Neural cell (in vitro differentiated cells): ENCODE data around the gene DENND1A. TPM values are rescaled to one million over a fixed set of nuclear protein-coding genes. Genes with fewer than 3 reads are reported as not detected.

Source experiments
- H2AFZ ChIP-seq: fragments of 200-600, 300-800 bp; sonication (generic), shearing (Covaris generic); 2 replicates; pipeline ENCODE4 v1.6.0; 2014; ENCODE audit warnings: low read depth, mild to moderate bottlenecking, antibody characterized with exemption, low read length, moderate library complexity
- H3F3A ChIP-seq: fragments of 200-600 bp; shearing (Covaris generic); 2 replicates; pipeline ENCODE4 v1.6.1; 2016; ENCODE audit warnings: mild to moderate bottlenecking, moderate library complexity, mixed read lengths, antibody characterized with exemption, low read length; ENCODE audit not compliant: insufficient read depth, poor library complexity, severe bottlenecking
- H3K27ac ChIP-seq: fragments of 200-600, 300-800 bp; sonication (generic), shearing (Covaris generic); 2 replicates; pipeline ENCODE4 v1.5.1; 2014; ENCODE audit warnings: mild to moderate bottlenecking, low read length, moderate library complexity
- H3K27me3 ChIP-seq: fragments of 300-800, 200-600 bp; sonication (generic), shearing (Covaris generic); 2 replicates; pipeline ENCODE4 v1.6.0; 2014; ENCODE audit warnings: mild to moderate bottlenecking, low read depth, low read length, moderate library complexity; ENCODE audit not compliant: insufficient read depth
- H3K36me3 ChIP-seq: fragments of 300-800, 200-600 bp; sonication (generic), shearing (Covaris generic); 2 replicates; pipeline ENCODE4 v1.5.1; 2014; ENCODE audit warnings: mild to moderate bottlenecking, antibody characterized with exemption, low read length, moderate library complexity; ENCODE audit not compliant: insufficient read depth
- H3K4me2 ChIP-seq: fragments of 300-800, 200-600 bp; sonication (generic), shearing (Covaris generic); 2 replicates; pipeline ENCODE4 v1.6.0; 2014; ENCODE audit warnings: mild to moderate bottlenecking, low read length
- H3K4me3 ChIP-seq: fragments of 300-800, 200-600 bp; sonication (generic), shearing (Covaris generic); 2 replicates; pipeline ENCODE4 v1.5.1; 2014; ENCODE audit warnings: mild to moderate bottlenecking, low read length, moderate library complexity
- H3K79me2 ChIP-seq: fragments of 200-600 bp; shearing (Covaris generic); replicated peaks from 2 replicates; pipeline ENCODE4 v1.6.0; 2014; ENCODE audit warnings: mild to moderate bottlenecking, low read length, moderate library complexity; ENCODE audit not compliant: insufficient read depth
- H3K9ac ChIP-seq: fragments of 300-800, 200-600 bp; sonication (generic), shearing (Covaris generic); 2 replicates; pipeline ENCODE4 v1.6.1; 2016; ENCODE audit warnings: mild to moderate bottlenecking, low read length, mixed read lengths
- H3K9me2 ChIP-seq: fragments of 200-600 bp; shearing (Covaris generic); 2 replicates; pipeline ENCODE4 v1.6.1; 2016; ENCODE audit warnings: mild to moderate bottlenecking, low read length, mixed read lengths; ENCODE audit not compliant: insufficient read depth
- H3K9me3 ChIP-seq: fragments of 200-600, 300-800 bp; sonication (generic), shearing (Covaris generic); 2 replicates; pipeline ENCODE4 v1.6.1; 2016; ENCODE audit warnings: mild to moderate bottlenecking, mixed run types, low read length, moderate library complexity, mixed read lengths
- H4K20me1 ChIP-seq: fragments of 200-600 bp; shearing (Covaris generic); 2 replicates; pipeline ENCODE4 v1.6.1; 2016; ENCODE audit warnings: mild to moderate bottlenecking, mixed run types; ENCODE audit not compliant: insufficient read depth
- EP300 ChIP-seq: fragments of 450-650 bp; conservative IDR thresholded peaks from 2 replicates; pipeline ENCODE4 v1.6.1; 2014; ENCODE audit warnings: antibody characterized with exemption, mild to moderate bottlenecking, moderate library complexity; ENCODE audit not compliant: poor library complexity, severe bottlenecking
- EZH2 ChIP-seq: fragments of 200-600, 300-800 bp; shearing (Covaris generic), sonication (generic); IDR thresholded peaks from 2 replicates; pipeline ENCODE4 v1.6.1; 2014; ENCODE audit warnings: antibody characterized with exemption, low read length, borderline replicate concordance, mild to moderate bottlenecking; ENCODE audit not compliant: insufficient read depth, poor library complexity, severe bottlenecking
- MXI1 ChIP-seq: fragments of 450-650 bp; conservative IDR thresholded peaks from 2 replicates; pipeline ENCODE4 v1.6.1; 2014; ENCODE audit warnings: antibody characterized with exemption, mild to moderate bottlenecking; ENCODE audit not compliant: poor library complexity, severe bottlenecking
- POLR2AphosphoS5 ChIP-seq: IDR thresholded peaks from 2 replicates; pipeline ENCODE4 v1.6.1; 2012
- RAD21 ChIP-seq: fragments of 450-650 bp; conservative IDR thresholded peaks from 2 replicates; pipeline ENCODE4 v1.6.1; 2014; ENCODE audit warnings: antibody characterized with exemption, mild to moderate bottlenecking, moderate library complexity
- SMC3 ChIP-seq: fragments of 450-650 bp; conservative IDR thresholded peaks from 2 replicates; pipeline ENCODE4 v1.6.1; 2014; ENCODE audit warnings: antibody characterized with exemption, mild to moderate bottlenecking, moderate library complexity; ENCODE audit not compliant: poor library complexity
- TAF1 ChIP-seq: IDR thresholded peaks from 2 replicates; pipeline ENCODE4 v1.6.1; 2012; ENCODE audit warnings: low read depth
- polyA plus RNA-seq: library from polyadenylated mRNA; depleted of rRNA; stranded (reverse); fragments of >200 nt; gene quantifications from 2 replicates; pipeline ENCODE4 v1.2.3, GENCODE V29; 2014
- TF ChIP-seq, protein P1 (sequence below): IDR thresholded peaks from 2 replicates; pipeline ENCODE4 v1.6.1; 2012; ENCODE audit warnings: borderline replicate concordance
- TF ChIP-seq, protein P2 (sequence below): fragments of 450-650 bp; IDR thresholded peaks from 2 replicates; pipeline ENCODE4 v1.5.1; 2014; ENCODE audit warnings: antibody characterized with exemption, mild to moderate bottlenecking, moderate library complexity; ENCODE audit not compliant: poor library complexity, severe bottlenecking

The DENND1A gene
- polyA plus RNA-seq, 1 donor from 2014 or later = 2.3 TPM

DNA sequence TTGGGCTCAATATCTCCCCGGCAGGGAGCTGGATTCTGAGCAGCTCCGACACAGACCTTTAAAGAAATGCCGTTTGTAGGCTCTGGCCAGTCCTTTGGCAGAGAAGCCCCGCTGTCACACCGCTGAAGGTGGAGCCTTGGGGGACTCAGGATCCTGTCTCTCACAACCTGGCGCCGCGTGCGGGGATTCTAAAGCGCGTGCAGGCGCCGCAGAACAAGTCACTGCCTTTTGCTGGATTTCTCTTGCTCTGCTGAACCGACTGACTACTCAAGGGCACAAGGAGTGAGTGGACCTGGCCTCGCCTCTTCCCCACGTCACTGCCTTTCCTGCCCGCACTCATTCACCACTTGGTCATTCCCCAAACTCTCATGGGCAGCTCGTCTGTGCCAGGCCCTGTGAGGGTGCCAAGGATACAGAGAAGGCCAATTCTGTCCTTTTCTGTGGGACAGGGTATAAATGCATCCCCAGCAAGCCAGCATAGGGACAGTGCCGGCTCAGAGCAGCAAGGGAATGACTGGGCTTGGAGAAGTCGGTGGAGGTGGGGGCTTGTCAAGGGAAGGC lies 504.6 kb downstream of the DENND1A start:
- Histone ChIP-seq H4K20me1 (no peaks in the 10 kb centered on the region), H3K9ac (no peak overlapping the region), H3K9me2 (no peaks in the 10 kb centered on the region), H3K27ac (no peak overlapping the region), H3K79me2 (no peaks in the 10 kb centered on the region), H3F3A (no peaks in the 10 kb centered on the region), H2AFZ (no peak overlapping the region), H3K4me2 (no peak overlapping the region), H3K27me3 (no peaks in the 10 kb centered on the region), H3K4me3 (no peak overlapping the region), H3K36me3 (no peaks in the 10 kb centered on the region), H3K9me3 (no peaks in the 10 kb centered on the region)
- TF ChIP-seq TAF1 (no peak), POLR2AphosphoS5 (peak; percentile 21)

DNA sequence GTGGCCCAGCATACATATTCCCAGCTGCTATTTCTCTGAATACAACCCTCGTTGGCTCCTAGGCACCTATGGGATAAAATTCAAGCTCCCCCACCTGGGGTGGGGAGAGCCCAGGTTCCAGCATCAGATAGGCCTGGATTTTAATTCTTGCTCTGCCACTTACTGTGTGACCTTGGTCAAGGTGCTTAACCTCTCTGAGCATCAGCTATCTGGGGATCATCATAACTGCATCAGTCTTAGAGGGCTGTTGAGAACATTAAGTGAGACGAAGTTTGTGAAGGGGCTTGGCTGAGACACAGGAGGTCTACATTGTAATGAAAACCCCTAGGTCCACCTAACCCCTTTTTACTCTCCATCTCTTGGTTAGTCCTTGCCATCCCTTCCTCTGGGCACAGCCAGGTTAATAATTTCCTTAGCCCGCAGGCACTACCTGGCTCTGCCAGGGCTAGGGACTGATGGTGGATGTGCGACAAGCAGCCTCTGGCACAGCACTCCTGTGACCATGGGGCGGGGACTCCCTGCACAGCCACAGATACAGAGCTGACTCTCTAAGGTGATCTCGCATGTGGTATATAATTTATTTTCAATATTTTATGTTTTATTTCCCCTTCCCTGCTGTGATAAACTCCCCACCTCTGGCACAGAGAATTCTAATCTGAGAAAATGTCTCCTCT lies 505.2 kb downstream of the DENND1A start:
- no peak overlapping the region for H3K4me3 ChIP-seq
- TF ChIP-seq EZH2 = no peak
- no peak for TF ChIP-seq TAF1
- no peak for TF ChIP-seq EP300
- no peak for TF ChIP-seq POLR2AphosphoS5
- TF ChIP-seq RAD21 = no peak
- TF ChIP-seq, protein P1, sequence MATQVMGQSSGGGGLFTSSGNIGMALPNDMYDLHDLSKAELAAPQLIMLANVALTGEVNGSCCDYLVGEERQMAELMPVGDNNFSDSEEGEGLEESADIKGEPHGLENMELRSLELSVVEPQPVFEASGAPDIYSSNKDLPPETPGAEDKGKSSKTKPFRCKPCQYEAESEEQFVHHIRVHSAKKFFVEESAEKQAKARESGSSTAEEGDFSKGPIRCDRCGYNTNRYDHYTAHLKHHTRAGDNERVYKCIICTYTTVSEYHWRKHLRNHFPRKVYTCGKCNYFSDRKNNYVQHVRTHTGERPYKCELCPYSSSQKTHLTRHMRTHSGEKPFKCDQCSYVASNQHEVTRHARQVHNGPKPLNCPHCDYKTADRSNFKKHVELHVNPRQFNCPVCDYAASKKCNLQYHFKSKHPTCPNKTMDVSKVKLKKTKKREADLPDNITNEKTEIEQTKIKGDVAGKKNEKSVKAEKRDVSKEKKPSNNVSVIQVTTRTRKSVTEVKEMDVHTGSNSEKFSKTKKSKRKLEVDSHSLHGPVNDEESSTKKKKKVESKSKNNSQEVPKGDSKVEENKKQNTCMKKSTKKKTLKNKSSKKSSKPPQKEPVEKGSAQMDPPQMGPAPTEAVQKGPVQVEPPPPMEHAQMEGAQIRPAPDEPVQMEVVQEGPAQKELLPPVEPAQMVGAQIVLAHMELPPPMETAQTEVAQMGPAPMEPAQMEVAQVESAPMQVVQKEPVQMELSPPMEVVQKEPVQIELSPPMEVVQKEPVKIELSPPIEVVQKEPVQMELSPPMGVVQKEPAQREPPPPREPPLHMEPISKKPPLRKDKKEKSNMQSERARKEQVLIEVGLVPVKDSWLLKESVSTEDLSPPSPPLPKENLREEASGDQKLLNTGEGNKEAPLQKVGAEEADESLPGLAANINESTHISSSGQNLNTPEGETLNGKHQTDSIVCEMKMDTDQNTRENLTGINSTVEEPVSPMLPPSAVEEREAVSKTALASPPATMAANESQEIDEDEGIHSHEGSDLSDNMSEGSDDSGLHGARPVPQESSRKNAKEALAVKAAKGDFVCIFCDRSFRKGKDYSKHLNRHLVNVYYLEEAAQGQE = no peak
- no peak for TF ChIP-seq MXI1

DNA sequence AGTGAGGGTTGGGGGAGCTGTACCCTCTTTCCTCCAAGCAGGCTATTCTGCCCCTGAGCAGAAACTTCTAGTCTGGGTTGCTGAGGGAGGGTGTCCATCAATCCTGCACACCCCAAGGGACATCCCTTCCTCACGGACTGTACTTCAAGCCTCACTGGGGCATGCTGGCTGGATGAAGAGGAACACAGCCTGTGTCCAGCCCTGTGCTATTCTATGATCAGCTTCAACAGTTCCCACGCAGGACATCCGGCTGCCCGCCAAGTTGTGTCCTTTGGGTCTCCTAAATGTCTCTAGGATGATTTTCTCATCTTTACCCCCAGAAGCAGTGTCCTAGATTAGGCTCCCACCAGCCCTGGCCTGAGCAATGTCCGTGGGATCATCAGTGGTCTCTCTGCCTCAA lies 505.8 kb downstream of the DENND1A start:
- H3K9me2 ChIP-seq = no peaks in the 10 kb centered on the region
- no peaks in the 10 kb centered on the region for H3K9me3 ChIP-seq
- no peak overlapping the region for H3K4me2 ChIP-seq
- H3K36me3 ChIP-seq = no peaks in the 10 kb centered on the region
- no peak overlapping the region for H3K27ac ChIP-seq
- no peak overlapping the region for H3K9ac ChIP-seq
- no peaks in the 10 kb centered on the region for H3K79me2 ChIP-seq
- H3F3A ChIP-seq = no peaks in the 10 kb centered on the region
- no peak overlapping the region for H3K4me3 ChIP-seq
- H2AFZ ChIP-seq = no peak overlapping the region
- H3K27me3 ChIP-seq = no peaks in the 10 kb centered on the region
- TF ChIP-seq EP300 (no peak), TAF1 (no peak), EZH2 (no peak), MXI1 (no peak), SMC3 (no peak), RAD21 (no peak), POLR2AphosphoS5 (no peak)
- TF ChIP-seq, protein P1 = no peak
- TF ChIP-seq, protein P2, sequence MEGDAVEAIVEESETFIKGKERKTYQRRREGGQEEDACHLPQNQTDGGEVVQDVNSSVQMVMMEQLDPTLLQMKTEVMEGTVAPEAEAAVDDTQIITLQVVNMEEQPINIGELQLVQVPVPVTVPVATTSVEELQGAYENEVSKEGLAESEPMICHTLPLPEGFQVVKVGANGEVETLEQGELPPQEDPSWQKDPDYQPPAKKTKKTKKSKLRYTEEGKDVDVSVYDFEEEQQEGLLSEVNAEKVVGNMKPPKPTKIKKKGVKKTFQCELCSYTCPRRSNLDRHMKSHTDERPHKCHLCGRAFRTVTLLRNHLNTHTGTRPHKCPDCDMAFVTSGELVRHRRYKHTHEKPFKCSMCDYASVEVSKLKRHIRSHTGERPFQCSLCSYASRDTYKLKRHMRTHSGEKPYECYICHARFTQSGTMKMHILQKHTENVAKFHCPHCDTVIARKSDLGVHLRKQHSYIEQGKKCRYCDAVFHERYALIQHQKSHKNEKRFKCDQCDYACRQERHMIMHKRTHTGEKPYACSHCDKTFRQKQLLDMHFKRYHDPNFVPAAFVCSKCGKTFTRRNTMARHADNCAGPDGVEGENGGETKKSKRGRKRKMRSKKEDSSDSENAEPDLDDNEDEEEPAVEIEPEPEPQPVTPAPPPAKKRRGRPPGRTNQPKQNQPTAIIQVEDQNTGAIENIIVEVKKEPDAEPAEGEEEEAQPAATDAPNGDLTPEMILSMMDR = no peak
- no peaks in the 10 kb centered on the region for H4K20me1 ChIP-seq

More for the DNA sequence above, 505.2 kb downstream of the DENND1A start:
- Histone ChIP-seq H3K9me2 (no peaks in the 10 kb centered on the region), H3K79me2 (no peaks in the 10 kb centered on the region), H3F3A (no peaks in the 10 kb centered on the region), H3K27me3 (no peaks in the 10 kb centered on the region), H3K27ac (no peak overlapping the region), H3K36me3 (no peaks in the 10 kb centered on the region), H3K9ac (no peak overlapping the region), H3K9me3 (no peaks in the 10 kb centered on the region), H2AFZ (no peak overlapping the region), H4K20me1 (no peaks in the 10 kb centered on the region), H3K4me2 (no peak overlapping the region)
